Anterior cingulate cortex (tissue), 58 donors: ENCODE measurements around the gene DENND1A.

Source experiments
- DNase-seq, 58 donors: peaks; one replicate each; lab custom pipeline; 2025; lab: John Stamatoyannopoulos, UW

The DENND1A gene

GRCh38 chr9:123555646-123556045, 374.3 kb downstream of the DENND1A start:
- DNase-seq = no peak

GRCh38 chr9:123552530-123552929, 377.4 kb downstream of the DENND1A start:
- no peak for DNase-seq

DNA sequence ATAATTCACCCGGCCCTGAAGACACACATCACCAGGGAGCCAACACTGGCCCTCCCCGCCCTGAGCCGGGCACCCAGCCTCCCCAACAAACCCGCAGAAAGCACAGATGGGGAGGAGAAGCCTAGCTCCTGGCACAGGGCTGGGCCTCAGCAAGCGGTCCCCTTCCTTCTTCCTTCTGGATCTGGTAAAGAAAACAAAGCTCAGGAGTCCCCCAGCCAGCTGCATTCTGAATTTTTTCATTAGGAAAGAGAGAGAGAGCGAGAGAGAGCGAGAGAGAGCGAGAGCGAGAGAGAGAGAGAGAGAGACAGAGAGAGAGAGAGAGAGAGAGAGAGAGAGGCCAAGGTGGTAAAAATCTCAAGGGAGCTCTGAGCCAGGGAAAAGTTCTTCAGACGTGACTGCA, 378.2 kb downstream of the DENND1A start:
- no peak for DNase-seq

DNA sequence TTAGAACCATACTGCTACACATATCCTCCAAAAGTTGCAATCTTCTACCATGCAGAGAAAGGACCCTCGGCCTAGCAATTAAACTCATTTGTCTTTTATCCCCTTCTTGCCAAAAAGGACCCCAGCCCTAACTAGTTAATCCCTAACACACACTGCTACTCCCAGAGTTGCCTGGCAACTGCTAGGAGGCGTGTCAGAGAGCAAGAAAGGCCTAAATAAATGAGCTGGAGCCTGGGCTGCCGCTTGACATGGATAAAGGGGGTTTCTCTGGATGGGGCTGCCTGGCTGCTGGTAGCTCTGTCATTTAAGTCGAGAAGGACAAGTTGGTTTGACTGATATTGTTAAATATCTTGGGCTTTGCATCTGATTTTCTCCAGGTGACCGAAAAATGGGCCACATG, 379.1 kb downstream of the DENND1A start:
- peak in 9 of 58 donors; percentile 10 to 48 (median 23) for DNase-seq

GRCh38 chr9:123550012-123550411, 379.9 kb downstream of the DENND1A start:
- no peak for DNase-seq

DNA sequence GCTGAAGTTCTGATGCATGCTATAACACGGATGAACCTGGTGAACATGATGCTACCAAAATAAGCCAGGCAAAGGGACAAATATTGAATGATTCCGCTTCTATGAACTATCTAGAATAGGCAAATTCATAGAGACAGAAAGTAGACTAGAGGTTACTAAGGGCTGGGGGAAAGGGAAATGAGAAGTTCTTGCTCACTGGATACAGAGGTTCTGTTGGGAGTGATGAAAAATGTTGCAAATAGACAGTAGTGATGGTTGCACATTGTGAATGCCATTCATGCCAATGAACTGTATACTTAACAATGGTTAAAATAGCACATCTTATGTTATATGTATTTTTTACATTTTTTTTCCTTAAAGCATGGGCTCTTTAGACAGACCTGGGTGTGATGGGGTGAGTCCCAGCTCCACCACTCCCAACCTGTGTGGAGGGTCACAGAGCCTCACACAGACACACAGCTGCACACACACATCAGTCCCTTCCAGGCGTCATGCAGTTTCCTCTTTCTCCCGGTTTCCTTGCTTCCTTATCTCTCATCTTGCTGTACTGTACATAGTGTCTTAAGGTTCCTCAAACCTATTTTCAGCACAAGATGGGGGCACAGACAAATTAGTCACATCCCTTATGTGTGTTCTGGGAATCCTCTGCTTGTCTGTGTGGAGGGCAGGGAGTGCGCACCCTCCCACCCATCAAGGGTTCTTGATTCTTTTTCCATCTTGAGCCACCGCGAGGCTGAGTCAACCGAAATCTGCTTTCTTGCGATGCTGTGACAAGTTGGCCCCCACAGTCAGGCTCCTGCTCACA, 381.0 kb downstream of the DENND1A start:
- DNase-seq = peak in 25 of 58 donors; percentile 11 to 77 (median 41)

DNA sequence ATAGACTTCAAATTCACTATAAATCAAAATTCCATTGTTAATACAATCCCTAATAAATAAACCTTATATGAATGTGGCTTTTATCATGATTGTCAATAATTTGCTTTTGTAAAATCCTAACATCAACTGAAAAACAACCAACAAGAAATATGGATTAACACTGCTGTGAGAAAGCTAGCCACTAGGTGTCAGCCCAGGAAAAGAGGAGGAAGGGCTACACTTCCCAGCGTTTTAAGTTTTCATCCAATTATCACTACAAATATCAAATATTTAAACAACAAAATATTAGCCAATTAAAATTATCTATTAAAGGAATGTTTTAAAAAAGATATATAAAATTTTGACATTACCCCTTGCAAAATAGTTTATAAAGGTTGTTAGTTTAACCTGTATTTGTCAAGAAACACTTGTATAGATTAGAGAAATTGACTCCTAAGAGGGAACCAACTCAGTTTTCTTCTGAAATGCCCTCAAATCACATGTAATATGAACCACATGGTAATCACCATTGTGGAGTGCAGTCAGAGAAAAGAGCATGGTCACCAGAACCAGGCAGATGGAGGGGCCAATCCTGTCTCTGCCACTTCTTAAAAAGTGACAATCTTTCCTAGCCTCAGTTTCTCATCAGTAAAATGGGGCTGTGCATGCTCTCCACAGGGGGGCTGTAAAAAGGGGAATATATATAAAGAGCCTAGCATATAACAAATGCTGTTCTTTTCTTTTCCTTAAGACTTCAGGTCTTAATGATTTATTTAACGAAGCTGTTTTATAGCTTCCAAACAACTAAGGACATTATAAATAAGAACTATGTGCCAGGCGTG, 385.7 kb downstream of the DENND1A start:
- DNase-seq = peak in 2 of 58 donors; percentile 8 to 11

DNA sequence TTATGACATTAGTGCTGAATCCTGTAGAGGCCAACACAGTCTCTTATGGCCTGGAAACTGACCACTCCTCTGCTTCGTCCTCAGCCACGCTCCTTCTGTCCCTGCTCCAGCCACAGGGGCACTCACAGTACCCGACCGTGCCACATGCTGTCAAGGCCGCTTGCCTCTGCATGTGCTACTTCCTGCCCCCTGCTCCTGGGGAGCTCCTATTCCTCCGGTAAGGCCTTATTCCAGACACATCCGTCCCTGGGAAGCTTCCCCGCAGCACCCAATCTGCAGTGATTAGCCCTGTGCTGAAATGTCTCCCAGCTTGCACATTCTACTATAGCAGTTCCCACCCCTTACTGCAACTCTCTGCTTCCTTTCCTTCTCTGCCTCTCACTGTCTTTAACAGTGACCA, 386.4 kb downstream of the DENND1A start:
- DNase-seq = no peak

GRCh38 chr9:123542435-123543225, 387.3 kb downstream of the DENND1A start:
- DNase-seq = no peak

DNA sequence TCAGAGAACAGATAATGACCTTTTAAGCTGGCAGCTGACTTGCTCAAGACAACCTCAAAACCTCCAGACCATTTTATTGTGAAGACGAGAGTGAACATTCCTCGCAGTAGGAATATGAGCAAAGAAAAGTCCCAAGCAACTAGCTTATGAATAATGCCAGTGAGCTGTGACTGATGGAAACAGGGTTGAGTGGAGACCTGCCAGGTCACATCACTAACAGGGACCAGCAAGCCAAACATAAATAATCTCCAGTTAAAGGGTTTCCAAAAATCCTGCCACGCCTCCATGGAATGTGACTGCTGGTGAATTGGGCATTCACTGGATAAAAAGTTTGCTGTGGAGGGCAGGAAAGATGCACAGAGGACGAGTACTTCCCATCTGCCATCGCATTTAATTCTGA, 388.5 kb downstream of the DENND1A start:
- DNase-seq = no peak

DNA sequence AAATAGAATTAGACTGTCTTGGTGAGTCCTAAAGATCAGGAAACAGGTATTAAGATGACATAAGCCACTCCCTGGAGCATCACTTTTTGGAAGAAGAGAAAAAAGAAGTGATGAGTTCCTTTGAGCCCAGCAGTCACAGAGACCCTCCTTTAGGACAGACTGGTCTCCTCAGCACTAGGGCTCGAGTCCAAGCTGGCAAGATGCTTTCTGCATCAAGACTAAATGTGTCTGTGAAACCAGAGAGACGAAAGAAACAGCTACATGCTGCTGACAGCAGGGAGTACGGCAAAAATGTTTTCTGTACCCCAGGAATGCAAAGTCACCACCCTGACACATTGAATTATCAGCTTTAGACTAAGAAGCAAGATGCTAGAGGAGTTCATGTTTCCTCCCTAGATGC, 389.5 kb downstream of the DENND1A start:
- DNase-seq = no peak

DNA sequence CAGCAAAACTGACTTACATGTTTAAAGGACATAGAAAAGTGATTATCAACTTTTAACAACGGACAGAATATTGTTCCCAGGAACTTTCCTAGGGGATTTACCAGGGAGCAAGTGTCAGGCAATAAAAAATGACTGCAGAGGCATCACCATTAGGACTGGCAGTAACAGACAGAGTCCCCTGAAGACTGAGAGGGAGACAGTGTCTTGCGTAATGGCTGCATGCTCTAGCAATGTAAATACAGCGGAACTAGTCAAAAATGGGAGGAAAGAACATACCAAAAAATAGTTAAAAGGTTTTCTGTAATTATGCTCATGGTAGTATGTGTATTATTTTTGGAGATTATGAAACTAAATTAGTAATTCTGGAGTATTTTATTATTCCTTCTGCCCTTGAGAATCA, 392.1 kb downstream of the DENND1A start:
- no peak for DNase-seq

DNA sequence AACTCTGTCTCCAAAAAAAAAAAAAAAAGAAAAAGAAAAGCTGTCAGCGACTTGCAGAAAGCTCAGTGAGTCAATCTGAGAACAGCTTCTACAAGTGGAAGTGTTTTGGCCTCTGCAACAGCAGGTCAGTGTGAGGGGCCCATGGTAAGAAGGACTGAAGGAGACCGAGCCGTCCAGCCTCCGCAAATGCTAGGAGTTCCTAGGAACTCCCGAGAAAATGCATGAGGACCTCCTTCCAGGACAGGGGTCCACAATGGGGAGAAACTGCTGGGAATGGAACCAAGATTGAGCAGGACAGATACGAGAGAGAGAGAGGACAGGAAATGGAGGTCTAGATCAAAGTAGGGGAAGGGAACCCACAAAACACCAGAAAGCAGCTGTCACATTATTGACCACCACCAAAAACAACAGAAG, 393.5 kb downstream of the DENND1A start:
- DNase-seq = no peak

DNA sequence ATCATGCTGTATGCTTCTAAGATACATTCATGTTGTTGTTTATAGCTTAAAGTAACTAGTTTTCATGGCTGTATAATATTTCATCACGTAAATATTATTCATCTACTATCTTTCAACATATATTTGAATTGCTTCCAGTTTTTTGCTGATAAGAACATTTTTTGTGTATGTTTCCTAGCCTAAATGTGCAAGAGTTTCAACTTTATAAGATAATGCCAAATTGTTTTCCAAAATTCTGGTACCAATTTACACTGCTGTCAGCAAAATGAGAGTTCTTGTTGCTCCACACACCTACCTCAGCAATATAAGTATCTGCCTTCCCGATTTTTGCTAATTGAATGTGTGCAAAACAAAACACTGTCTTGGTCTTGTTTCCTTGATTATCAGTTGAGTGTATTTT, 395.6 kb downstream of the DENND1A start:
- DNase-seq = no peak

DNA sequence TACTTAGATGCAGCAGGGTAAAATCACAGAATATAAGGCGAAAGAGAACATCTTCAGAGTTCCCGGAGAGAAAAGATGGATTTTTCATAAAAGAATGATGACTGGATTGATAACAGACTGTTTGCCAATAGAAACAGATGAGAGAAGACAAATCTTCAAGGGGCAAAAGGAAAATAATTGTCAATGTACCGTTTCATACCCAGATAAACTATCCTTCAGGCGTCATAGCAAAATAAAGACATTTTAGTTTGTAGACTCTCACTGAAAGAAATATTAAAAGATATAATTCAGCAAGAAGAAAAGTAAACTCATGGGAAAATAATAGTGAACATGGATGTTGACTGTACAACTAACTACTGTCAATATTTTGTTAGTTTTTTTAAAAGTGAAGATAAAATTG, 399.7 kb downstream of the DENND1A start:
- DNase-seq = no peak

DNA sequence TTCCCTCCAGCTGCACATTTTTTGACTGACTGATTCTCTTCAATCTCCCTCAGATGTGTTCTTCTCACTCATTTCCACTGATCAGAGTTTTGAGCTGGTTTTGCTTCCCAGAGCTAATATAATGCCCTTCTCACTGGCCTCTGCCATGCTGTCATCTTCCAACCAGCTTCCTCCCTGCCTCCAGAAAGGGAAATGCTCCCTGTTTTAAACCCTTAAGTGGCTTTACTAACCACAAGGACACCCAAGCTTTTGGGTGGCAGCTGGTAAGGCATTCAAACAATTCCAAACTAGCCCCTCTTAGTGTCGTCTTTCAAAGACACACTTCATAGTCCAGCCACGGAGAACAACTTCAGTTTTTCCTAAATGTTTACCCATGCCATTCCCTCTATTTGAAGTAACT, 401.4 kb downstream of the DENND1A start:
- DNase-seq = no peak

GRCh38 chr9:123527981-123528380, 401.9 kb downstream of the DENND1A start:
- no peak for DNase-seq

GRCh38 chr9:123525957-123526356, 404.0 kb downstream of the DENND1A start:
- DNase-seq = no peak

GRCh38 chr9:123525424-123525823, 404.5 kb downstream of the DENND1A start:
- DNase-seq = no peak

- DNase-seq = no peak
Measured at GRCh38 chr9:123524866-123525265, 405.1 kb downstream of the DENND1A start.

GRCh38 chr9:123523845-123524244, 406.1 kb downstream of the DENND1A start:
- no peak for DNase-seq
